ENCODE results near the gene CRYBA2.

CRYBA2 gene

DNA sequence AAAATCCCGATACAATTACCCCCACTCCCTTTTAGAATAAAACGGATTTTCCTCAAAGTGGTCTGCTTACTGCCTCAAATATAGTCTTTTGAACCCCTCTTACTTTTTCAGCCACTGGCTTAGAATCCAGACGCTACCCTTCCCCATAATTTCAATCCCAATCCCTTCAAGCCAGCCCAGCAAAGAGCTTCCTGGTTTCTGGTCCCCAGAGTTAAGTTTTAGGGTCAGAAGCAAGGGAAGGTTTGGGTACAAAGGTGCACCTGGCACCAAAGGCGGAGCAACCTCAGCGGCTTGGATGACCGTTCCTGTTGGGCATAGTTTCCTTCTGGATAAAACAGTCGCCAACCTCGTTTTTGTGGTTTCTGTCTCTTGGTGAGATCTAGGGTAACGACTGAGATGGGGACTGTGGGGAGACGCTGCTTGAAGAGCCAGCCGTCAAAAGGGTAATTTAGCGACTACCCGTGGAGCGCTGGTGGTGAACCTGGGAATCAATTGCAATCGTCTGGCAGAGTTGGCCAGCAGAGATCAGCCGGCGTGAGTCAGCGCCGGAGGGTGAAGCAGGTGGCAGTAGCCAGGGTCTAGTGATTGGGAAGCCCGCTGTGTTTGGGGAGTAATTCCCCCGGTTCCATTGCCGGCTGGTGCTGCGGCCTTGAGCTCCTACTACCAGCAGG lies 9.8 kb downstream of the CRYBA2 start:
- DNase-seq (ENCODE audit: low read depth in 4 of 4, low spot score in 1 of 4), result no peak

DNA sequence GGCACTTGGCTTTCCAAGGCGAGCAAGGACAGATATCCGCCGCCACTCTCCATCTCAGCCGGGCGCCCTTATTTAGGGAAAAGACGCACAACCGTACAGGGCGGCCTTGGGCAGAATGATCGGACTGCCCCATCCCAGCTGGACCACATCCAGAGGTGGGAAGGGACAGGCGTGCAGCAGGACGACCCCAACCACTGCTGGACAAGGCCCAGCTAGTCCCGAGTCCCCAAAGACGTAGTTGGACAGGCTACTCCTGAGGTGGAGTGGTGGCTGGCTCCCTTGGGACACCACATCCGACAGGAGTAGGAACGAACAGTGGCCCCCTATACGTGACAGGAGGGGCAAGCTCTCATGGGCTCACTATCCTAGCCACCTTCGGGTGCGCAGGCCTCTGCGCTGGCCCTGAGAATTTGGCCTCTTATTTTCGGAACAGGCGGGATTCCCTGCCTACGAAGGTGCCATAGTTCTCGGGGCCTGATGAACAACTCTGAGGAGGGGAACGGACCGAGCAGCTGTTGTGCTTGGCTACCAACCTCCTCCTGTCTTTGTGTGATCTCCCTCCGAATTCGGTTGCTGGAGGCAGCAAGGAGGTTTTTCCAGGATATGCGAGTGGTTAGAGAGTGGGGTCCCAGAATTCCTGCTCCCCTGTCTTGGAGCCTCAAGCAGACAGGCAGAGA lies 10.5 kb downstream of the CRYBA2 start:
- DNase-seq (ENCODE audit: low read depth in 4 of 4, low spot score in 1 of 4), result no peak

DNA sequence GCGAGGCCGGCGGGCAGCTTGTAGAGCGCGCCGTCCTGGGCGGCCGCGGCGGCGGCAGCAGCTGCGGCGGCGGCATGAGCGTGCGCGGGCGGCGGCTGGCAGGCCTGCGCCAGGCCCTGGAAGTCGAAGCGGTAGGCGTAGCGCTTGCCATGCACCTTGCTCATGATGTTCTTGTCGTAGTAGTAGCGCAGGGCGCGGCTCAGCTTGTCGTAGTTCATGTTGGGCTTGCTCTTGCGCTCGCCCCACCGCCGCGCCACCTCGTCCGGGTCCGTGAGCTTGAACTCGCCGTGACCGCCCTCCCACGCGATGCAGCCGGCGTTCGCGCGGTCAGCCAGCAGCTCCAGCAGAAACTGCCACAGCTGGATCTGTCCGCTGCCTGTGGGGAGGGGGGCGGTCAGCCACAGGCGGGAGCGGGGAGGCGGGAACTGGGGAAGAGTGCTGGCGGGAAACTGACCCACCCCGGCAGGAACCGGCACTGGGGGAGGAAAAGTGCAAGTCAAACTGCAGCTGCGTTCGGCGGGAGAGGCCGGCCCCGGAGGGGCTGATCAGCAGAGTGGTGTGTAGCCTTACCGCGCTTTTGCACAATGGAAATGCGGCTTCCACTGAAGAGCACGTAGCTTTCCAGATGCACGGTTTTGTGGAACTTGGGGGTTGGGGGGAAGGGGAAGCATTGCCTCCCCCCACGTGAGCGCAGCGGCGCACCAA lies 11.2 kb downstream of the CRYBA2 start:
- DNase-seq (ENCODE audit: low read depth in 4 of 4, low spot score in 1 of 4), result peak in 1 of 4 experiments; percentile 32

DNA sequence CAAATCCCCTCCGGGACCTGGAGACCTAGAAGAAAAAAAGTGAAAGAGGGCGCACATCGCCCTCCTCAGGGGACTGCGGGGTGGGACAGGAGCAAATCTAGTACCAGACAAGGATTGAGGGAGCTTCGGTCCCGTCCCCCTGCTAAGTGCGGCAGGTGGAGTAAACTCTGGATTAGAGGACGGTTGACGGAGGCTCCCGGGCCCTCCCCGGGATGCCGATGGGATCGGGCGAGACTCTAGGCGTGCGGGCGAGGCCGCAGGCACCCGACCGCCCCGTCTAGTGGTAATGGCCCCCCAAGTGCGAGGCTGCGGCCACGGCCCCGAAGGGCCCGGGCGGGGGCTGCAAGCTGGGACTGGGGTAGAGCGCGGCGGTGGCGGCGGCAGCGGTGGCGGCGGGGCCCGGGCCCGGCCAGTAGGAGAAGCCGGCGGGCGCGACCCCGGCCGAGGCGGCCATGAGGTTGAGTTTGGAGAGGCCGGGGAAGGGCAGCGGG lies 11.8 kb downstream of the CRYBA2 start:
- no peak for DNase-seq (ENCODE audit: low read depth in 4 of 4, low spot score in 1 of 4)

DNA sequence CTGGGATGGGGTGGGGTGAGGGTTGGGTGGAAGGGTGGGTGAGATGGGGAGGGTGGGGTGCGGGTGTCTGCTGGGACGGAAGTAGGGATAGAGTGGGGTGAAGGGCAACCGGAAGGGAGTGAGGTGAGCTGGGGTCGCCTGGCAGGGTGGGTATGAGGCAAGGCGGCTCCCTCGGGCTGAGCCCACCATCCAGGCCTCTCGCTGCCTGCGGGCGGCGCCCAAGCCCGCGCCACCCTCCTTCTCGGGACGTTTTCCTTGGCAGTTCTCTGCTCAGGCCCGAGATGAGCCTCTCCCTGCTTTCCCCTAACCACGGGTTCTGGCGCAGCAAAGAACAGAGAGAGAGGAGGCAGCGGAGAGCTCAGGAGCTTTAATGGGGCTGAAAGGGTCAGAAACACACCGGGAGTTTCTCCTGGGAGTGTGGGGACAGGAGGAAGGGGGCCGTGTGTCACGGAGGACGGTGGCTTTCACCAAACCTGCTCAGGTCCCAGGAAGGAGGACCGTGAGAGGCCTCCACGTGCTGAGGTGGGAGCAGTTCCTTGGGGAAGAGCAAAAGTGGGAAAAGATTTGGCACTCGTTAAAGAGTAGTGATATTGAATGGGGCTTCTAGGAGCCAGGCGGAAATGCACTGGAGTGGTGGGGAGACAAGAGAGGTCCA lies 12.4 kb downstream of the CRYBA2 start:
- no peak for DNase-seq (ENCODE audit: low read depth in 4 of 4, low spot score in 1 of 4)

DNA sequence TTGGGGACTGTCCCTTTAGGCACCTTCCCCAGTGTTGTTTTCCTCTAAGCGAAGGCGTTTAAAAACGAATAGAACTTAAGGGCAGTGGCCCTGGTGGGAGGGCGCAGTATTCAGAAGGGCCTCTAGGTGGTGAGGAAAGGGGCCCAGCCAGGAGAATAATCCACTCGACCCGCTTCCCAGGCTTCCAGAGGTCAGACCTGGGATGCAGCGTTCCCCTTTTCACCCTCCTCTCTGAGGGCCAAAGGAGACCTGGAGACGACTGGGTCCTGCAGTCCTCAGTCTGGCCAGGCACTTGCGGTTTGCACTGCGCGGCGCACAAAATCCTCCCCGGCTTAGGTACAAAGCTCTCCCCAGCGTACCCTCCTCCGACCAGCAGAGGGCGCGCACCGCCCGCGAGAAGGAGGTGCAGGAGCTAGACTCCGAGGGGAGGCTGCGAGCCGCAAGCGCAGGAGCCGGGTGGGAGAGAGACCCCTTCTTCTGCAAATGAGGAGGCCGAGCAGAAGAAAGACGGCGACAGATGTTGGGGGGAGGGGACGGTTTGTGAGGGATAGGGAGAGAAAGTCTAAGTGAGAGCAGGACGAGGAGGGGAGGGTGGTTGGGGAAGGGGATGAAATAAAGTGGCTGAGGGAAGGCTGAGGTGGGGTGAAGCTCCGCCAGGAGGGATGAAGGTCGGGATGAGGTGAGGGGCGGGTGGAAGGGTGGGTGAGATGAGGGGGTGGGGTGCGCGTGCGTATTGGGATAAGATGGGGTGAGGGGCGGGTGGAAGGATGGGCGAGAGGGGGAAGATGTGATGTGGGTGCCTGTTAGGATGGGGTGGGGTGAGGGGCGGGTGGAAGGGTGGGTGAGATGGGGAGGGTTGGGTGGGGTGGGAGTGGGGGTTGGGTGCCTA lies 13.1 kb downstream of the CRYBA2 start:
- DNase-seq (ENCODE audit: low read depth in 4 of 4, low spot score in 1 of 4), result peak; percentile 62 to 81 (median 76)

DNA sequence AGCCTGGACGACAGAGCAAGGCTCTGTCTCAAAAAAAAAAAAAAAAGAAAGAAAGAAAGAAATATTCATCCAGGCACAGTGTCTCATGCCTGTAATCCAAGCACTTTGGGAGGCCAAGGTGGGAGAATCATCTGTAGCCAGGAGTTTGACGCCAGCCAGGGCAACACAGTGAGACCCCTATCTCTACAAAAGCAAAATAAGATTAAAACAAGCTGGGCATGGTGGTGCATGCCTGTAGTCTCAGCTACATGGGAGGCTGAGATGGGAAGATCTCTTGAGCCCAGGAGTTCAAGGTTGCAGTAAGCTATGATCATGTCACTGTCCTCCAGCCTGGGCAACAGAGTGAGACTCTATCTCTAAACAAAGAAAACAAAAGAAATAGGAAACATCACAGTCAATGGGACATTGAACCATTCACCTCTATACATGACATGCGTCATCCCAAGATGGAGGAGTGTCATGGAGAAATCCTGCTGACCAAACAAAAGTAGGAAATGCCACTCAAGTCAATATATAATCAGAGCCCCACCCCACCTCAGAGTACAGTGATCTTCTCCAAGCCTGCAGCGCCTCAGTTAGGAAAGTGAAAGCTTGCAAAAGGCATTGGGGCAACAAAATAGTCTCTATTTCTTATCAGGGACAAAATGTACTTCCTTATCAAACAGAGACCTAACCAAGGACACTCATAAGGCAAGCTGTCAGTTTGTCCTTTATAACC lies 18.0 kb downstream of the CRYBA2 start:
- no peak for DNase-seq (ENCODE audit: low read depth in 4 of 4, low spot score in 1 of 4)

DNA sequence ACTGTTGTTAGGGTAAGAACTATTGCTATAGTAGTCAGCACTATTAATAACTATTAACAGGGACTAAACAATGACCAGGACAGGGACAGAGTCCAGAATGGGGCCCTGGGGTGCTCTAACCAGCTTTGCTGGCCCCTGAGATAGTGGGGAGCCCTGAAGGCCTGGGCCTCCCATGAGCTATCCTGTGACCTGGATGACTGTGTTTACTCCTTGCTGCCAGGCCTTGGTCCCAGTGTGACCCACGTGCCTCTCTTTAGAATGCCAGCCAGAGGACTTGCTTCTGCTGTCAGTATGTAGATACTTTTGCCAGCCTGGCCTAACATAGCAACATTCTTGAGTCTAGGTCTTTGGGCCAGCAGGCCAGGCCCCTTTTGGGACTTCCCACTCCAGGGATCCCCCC lies 22.3 kb downstream of the CRYBA2 start:
- no peak for DNase-seq (ENCODE audit: low read depth in 4 of 4, low spot score in 1 of 4)

DNA sequence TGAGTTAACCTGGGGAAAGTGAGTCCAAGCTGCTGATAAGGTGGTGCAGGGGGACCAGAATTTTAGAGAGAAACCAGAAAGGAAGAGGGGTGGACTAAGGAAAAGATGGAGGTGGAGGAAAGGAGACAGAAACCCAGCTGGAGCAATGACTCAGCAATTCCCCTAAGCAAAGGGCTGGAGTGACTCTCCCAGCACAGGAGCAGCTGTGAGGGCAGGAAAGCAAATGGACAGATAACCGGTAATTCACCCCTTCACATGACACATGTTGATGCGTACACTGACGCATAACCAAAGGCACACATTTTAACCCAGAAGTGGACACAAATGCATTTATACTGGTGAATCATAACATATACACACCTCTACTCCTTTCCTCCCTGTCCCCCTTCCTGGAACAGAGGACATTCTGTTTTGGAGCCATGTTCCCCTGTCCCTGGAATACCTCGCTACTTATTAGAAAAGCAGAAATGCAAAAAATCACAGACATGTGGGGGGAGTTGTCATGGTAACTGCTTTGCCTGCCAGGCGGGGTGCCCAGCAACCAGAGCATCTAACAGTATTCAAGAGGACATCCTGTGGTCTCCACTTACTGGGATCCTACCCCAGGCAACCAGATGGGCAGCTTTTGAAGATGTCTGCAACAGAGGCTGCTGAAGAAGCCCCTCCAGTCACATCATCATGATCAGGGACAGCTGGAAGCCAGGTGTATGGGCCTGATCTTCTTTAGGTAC lies 29.0 kb downstream of the CRYBA2 start:
- no peak for DNase-seq (ENCODE audit: low read depth in 4 of 4, low spot score in 1 of 4)

DNA sequence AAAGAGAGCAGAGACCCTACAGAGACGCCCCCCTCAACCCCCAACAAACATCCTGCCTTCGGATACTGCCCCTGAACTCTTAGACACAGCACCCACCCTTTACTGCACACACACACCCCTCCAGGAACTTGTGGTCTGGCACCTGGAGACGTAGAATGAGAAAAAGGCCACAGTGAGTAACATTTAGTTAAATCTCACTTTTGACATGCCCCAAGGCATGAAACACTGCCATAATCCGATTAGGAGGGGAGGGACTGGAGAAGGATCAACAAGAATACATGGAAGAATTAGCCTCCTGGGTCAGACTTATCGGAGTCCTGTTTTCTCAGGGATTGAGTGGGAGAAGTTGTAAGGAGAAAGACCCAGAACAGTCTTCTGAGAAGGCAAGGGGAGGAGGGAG lies 29.6 kb downstream of the CRYBA2 start:
- no peak for DNase-seq (ENCODE audit: low read depth in 4 of 4, low spot score in 1 of 4)

DNA sequence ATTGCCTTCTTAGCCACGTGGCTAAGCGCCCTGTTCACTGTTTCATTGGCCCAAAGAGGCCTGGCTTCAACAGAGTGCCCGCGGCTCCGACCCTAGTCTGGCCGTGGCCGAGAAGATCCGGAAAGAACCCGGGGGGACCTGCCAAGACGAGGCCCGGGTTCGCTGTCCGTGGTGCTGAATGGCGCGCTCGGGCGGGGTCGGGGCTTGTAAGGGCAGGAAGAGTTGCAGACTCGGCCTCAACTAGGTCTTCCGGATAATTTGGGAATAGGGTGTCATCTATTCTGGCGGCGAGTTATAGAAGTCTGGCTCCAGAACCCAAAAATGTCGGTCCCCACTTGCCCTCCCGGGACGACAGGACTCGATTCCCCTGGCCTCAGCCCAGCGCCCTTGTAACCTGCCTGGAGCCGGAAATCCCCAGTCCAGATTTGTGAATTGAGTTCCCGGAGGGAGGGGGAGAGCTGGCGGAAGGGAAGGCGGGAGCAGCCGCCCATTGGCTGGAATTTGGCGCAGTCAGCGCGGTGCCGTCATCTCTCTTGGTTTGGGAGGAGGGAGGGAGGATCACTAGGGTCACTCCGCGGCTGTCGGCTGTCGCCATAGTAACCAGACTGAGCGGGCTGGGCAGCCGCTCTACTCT lies 30.2 kb downstream of the CRYBA2 start:
- peak in 3 of 4 experiments; percentile 32 to 41 (median 36) for DNase-seq (ENCODE audit: low read depth in 4 of 4, low spot score in 1 of 4)

DNA sequence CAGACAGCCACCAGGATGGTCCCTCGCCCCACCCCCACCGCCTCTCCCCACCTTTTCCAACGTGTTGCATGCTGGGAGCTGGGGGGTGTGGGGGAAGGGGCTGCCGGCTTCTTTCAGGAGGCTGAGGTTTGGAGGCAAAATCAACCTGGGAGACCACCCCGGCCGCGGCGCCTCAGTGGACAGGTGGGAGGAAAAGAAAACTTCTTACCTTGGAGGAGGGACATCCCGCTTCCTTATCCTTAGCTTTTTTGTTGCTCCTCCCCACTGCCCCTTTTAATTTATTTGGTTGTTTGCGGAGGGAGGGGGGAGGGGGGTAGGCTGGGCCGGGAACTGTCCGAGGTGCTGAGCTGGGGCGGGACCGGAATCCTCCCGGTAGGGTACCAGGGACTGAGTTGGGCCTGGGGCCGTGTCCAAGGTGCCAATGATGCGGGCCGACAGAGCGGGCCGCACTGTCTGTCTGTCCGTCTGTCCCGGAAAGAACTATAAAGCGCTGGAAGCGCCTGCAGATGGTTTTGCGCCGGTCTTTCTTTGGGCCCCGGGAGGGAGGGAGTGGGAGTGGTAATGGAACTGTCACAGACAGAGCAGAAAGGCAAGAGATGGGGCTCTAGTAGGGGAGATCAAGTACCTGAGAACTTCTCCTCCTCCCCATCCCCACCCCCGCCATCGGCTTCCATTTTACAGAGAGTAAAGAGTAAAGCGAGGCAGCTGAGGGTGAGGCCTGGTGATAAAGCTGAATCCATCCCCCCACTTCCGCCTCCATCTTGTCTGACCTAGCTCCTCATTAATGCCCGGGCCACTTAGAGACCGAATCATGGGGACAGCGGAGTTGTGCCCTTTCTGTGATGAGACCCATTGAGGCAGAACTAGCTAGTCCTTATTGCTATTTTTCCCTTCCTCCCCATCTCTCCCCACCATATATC lies 31.3 kb downstream of the CRYBA2 start:
- no peak for DNase-seq (ENCODE audit: low read depth in 4 of 4, low spot score in 1 of 4)

DNA sequence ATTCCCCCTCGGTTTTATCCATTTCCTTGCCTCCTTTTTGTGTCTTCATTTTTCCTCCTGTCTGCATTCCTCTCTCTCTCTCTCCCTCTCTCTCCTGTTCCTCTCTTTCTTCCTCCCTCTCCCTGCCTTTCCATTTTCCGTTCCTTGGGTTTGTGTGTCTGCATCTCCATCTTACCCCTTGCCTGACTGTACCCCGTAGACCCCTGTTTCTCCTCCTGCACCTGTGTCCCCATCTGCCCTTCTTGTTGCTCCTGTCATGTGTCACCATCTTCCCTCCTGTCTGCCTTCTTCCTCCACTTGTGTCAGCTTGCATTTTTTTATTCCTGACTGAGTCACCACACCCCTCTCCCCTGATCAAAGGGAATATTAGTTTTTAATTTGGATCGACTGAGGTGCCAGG lies 32.0 kb downstream of the CRYBA2 start:
- DNase-seq (ENCODE audit: low read depth in 4 of 4, low spot score in 1 of 4), result no peak

DNA sequence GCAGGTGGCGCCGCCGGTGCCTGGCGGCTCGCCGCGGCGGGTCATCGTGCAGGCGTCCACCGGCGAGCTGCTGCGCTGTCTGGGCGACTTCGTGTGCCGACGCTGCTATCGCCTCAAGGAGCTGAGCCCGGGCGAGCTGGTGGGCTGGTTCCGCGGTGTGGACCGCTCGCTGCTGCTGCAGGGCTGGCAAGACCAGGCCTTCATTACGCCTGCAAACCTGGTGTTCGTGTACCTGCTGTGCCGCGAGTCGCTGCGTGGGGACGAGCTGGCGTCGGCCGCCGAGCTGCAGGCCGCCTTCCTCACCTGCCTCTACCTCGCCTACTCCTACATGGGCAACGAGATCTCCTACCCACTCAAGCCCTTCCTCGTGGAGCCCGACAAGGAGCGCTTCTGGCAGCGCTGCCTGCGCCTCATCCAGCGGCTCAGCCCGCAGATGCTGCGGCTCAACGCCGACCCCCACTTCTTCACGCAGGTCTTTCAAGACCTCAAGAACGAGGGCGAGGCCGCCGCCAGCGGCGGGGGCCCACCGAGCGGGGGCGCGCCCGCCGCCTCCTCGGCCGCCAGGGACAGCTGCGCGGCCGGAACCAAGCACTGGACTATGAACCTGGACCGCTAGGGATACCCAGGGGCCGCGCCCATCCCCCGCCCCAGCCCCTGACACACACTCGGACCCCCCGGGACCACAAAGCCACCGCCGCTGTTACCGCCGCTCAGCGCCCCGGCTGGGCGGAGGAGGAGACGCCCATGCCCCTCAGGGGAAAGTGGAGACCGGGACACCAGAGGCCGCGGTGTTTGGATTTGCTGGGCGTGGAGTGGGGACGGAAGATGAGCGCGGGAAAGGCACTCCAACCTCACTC lies 32.7 kb downstream of the CRYBA2 start:
- no peak for DNase-seq (ENCODE audit: low read depth in 4 of 4, low spot score in 1 of 4)

DNA sequence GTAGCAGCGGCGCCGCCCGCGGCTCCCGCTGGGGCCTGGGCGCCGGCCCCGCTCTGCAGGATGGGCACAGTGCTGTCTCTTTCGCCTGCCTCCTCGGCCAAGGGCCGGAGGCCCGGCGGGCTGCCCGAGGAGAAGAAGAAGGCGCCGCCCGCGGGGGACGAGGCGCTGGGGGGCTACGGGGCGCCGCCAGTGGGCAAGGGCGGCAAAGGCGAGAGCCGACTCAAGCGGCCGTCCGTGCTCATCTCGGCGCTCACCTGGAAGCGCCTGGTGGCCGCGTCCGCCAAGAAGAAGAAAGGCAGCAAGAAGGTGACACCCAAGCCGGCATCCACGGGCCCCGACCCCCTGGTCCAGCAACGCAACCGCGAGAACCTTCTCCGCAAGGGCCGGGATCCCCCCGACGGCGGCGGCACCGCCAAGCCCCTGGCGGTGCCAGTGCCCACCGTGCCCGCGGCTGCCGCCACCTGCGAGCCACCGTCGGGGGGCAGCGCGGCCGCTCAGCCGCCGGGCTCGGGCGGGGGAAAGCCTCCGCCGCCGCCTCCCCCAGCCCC lies 33.4 kb downstream of the CRYBA2 start:
- DNase-seq (ENCODE audit: low read depth in 4 of 4, low spot score in 1 of 4), result no peak

DNA sequence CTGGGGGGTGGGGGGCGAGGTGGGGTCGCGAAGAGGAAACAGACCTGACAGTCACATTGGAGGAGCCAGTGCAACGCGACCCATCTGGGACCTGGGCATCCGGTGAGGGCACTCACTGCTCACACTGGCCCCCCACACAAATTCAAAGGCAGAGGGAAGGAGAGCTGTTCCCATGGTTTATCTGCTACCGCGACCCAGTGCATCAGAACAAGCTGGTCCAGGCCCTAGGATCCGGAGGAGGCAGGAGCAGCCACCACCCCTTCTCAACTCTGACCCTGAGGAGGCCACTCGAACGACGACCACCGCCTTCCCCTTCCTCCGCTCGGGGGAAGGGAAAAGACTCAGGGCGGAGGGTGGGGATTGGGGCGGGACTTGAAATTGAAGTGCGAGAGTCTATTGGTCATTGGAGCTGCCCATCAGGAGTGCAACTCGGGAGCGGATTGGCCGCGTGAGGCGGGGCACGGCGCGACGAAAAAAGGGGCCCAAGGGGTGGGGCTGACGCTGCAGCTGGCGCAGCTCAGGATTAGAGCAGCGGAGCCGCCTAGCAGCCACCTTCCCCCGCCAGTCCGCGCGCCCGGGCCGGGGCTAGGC lies 34.0 kb downstream of the CRYBA2 start, which contains the start of gene CDK5R2:
TSS of gene CDK5R2 (plus strand) at position 526 of the 591 bp plus-strand sequence. CDS start 155 bp downstream, outside the sequence.
- DNase-seq (ENCODE audit: low read depth in 4 of 4, low spot score in 1 of 4), result peak in 3 of 4 experiments; percentile 58 to 79 (median 61)
